Measurements from ENCODE around the gene MT1X. TPM values are rescaled to one million over a fixed set of nuclear protein-coding genes. Genes with fewer than 3 reads are reported as not detected.
"Not testable (repeated sequence)": the region's sequence is repeated elsewhere in the genome, so short reads cannot be mapped to it uniquely, and the experiment has no call there.

The MT1X gene
- polyA plus RNA-seq, 1 donor, result 9.9 TPM

DNA sequence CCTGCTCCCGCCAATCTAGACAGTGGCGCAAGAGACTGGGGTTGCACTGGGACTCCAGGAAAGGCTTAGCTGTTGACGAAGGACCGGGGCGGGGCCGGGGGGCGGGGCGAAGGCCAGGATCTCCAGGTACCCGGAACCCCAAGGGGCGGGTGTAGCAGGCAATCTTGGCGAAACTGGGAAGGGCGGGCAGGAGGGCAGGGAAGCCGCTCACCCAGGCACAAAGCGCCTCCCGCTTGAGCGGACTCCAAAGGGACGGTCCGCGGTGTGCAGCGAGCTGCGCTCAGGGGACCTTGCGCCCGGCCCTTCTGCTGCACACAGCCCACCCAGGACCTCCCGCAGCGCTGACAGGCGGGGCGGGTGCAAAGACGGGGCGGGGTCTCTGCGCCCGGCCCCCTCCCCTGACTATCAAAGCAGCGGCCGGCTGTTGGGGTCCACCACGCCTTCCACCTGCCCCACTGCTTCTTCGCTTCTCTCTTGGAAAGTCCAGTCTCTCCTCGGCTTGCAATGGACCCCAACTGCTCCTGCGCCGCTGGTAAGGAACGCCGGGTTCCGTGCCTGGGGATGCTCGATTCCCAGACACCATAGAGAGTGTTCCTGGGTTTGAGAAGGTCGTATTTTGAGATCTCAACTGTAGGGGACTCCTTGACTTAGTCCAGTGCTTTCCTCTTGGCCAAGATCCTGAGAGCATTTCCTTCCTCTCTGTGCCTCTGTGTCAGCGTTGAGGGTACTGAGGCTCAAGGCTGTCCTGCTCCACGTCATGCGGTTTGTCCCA is 24.5 kb upstream of the MT1X start, which contains the start of gene MT1F:
Gene MT1F, plus strand, starts transcription at position 405 of the 772 bp plus-strand sequence. Its CDS starts 100 bp downstream, at position 505.
- no peak for DNase-seq

DNA sequence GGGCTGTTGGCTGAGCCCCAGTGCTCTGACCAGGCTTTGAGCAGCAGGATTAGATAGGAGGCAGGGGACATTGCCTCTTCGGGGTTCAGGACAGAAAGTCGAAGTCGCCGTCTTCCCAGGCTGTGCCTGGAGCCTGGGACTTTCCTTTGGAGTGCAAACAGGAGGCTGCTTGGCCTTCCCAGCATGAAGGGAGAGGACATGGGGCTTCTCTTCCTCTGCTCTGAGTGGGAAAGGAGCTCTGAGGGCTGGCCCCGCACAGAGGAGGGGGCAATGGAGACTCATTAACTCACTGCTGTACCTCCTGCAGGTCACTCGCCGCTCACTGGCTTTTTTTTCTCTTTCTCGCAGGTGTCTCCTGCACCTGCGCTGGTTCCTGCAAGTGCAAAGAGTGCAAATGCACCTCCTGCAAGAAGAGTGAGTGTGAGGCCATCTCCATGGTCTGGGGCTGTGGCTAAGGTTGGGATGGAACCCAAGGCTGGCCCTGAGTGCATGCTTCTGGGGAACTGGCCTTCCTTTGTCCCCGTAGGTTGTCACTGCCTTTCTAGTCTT is 23.9 kb upstream of the MT1X start:
- DNase-seq, result no peak

DNA sequence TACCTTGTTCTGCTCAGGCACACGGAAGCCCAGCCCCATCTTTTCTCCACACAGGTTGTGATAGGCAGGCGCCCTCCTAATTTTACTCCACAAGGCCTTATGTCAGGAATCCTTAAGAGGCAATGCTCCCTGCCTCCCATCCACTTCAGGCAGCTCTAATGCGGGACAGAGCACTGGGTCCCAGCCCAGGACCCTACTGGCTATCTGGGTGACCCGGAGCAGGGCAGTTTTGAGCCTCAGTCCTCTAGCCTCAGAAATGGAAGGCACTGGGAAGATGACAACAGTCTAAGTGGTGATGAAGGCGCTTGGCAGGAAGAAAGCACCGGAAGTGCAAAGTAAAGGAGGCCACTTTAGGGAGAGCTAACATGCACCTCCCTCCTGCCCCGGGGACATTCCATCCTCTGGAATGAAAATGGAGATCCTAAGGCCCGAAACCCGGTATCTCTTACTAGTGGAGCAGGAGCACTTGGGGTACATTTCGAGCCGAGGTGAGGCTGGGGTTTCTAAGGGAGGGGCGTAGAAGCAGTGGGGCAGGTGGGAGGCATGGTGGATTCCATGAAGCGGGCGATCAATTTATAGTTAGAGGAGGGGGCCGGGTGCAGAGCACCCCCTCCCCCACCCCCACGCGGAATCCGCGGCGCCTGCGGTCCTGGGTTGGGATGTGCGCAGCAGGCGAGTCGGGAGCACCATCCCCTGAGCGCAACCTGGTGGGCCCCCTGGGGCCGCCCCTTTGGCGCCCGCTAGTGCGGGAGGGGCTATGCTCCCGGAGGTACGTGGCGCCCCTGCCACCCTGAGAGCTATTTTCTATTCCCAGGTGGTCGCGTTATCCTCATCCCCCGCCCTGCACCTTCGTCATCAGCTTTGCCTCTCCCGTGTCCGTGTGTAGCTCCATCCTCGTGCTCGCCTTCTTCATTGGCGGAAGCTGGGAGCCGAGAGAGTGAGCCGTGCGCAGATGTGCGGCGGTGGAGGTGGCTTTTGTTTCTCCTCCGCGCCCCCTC is 19.6 kb upstream of the MT1X start:
- DNase-seq, result no peak

DNA sequence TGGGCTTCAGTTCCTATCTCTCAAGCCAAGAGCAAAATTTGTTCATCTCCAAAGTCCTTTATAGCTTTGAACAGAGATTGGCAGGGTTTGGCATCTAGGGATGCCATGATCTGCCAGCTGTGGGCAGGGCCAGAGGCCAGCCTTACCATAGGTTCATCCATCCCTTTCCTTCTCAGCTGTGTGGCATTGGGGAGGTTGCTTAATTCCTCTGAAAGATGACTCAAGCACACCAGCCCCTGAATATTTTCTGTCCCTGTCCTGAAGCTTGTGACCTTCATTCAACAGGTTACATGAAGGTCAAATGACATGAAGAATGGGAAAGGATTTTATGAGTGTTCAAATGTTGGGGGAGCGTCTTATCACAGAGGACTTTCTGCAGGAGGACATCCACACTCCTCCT is 17.8 kb upstream of the MT1X start:
- DNase-seq, result no peak

- not testable (repeated sequence) for DNase-seq
Observed at GRCh38 chr16:56665286-56666261, 16.7 kb upstream of the MT1X start.

GRCh38 chr16:56667581-56668571 is 14.4 kb upstream of the MT1X start, which contains the start of gene MT1G:
Gene MT1G, minus strand, starts transcription at chr16:56668065. Its CDS starts 72 bp downstream, at chr16:56667993.
- DNase-seq, result no peak

- no peak for DNase-seq
Observed at GRCh38 chr16:56669005-56669839, 13.0 kb upstream of the MT1X start, which contains the start of gene MT1H. Gene MT1H, plus strand, starts transcription at chr16:56669814. Its CDS starts 71 bp downstream, at chr16:56669885.

GRCh38 chr16:56669840-56670619 is 12.2 kb upstream of the MT1X start:
- no peak for DNase-seq

GRCh38 chr16:56670620-56670934 is 11.7 kb upstream of the MT1X start:
- DNase-seq, result no peak

DNA sequence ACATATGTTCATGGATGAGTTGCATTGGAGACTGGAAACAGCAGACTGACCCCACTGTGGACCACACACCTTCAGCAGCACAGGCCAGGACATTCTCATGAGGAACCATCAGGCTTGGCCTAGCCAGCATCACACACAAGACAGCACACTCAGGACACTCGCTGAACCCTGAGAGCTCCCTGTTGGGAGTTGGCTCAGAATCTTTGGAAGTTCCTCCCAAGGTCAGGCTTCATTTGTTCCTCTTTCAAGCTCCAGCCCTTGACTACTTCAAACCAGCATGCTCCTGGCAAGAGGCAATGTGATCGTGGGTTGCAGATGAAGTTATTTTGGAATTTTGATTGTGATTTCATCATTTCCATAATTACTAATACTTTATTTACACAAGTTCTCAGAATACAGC is 10.6 kb upstream of the MT1X start:
- DNase-seq, result not testable (repeated sequence)

GRCh38 chr16:56672171-56672570 is 10.1 kb upstream of the MT1X start:
- DNase-seq, result not testable (repeated sequence)

DNA sequence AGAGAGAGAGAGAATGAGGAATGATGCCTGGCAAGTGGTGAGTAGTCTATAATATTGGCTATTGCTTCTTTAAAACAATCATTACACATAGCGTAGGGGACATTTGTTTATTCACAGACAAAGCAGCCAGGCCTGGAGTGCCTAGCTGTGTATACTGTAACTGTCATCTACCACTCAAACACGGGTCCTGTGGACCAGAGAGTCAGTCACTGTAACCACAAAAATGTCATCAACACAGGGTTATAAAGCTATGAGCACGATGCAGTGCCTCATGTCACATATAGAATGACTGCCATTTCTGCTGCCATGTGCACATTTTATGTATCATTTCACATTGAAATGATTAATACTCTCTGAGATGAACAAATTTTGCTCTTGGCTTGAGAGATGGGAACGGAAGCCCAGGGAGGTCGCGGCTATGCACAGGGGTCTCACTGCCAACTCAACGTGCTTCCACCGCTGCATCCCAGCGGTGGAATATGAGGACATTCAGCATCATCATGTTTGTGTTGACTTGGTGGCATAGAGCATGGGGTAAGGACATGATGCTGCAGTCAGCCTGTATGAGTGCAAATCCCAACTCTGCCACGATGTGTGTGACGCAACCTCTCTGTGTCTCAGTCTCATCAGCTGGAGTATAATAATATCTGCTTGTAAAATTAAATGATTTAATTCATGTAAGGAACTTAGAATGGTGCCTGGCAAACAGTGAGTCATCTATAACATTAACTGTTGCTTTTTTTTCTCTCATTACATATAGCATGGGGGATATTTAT is 9.3 kb upstream of the MT1X start:
- DNase-seq, result no peak

- no peak for DNase-seq
Observed at GRCh38 chr16:56673921-56674320, 8.3 kb upstream of the MT1X start.

DNA sequence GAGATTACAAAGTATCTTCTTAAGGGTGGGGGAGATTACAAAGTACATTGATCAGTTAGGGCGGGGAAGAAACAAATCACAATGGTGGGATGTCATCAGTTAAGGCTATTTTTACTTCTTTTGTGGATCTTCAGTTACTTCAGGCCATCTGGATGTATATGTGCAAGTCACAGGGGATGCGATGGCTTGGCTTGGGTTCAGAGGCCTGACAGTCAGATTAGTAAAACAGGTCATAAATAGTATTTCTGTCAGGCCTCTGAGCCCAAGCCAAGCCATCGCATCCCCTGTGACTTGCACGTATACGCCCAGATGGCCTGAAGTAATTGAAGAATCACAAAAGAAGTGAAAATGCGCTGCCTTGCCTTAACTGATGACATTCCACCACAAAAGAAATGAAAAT is 7.7 kb upstream of the MT1X start:
- not testable (repeated sequence) for DNase-seq

- no peak for DNase-seq
Observed at GRCh38 chr16:56675685-56676210, 6.5 kb upstream of the MT1X start.

- no peak for DNase-seq
Observed at GRCh38 chr16:56677474-56677873, 4.8 kb upstream of the MT1X start.

DNA sequence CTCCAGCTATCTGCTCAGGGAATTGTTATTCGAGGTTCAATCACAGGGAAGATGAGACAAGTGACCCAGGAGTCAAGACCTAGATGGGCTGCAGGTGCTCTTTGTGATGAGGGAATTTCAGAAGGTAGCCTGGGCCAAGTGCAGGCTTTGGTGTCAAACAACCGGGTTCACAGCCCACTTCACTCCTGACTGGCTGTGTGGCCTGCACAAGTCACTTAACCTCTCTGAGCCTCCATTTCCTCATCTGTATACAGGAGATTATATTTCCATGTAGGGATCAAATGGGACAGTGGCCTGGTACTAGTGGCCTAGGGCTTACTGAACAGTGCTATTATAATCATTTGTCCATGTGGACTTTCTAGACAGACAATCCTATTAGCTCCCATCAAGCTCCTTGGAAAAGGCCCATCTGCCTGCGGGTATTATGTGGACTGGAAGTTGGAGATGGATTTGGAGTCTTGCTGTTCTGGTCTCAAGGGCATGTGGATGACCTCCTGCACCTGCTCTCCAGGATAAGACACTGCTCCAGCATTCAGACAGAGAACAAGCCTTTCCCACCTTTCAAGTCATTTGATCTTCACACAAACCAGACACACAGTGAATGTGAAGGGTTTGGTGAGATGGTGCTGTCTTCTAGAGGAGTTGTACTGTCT is 3.1 kb upstream of the MT1X start:
- DNase-seq, result no peak

Measured in hindlimb muscle (tissue), 1 donor.